AML-193 (cell line): ENCODE data around the gene TTLL3.

ENCODE experiments used
- DNase-seq, 2 experiments: peaks; one replicate each; lab custom pipeline; 2025; lab: John Stamatoyannopoulos, UW

TTLL3 gene

DNA sequence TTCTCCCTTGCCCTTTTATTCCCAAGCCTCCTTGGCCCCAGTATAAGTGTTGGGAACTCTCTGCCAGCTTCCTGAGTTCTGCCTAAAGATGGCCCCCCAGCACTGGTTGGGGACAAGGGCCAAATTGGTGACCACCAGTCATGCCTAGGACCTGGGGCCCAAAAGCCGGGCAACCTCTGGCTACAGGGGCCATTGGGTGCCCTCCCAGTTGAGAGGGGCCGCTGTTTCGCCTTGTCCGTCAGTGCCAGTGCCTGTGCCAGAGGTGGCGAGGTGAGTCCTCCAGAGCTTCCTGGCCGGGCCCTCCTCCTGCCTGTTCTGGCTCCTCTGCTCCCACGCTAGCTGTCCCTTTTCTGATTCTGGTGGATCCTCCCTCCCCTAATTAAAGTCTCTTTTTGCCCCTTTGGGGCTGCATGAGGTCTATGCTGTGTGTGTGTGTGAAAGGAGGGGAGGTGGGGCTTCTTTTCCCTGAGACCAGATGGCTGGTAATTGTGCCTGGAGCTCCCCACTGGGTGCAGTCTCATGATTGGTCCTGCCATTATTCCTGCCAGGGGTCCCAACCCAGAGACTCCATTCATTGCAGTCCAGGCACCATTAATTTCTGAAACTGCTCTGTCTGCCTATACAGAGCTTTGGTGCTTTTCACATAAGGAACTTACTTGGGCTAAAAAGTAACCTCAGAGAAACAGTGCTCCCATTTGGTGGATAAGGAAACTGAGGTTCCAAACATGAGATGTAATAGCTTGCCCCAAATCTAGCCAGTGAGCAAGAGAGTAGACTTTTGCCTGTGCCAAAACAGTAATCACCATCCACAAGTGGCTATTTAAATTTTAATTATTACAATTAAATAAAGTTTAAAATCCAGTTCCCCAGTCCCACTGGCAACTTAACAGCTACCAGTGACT is 3.1 kb upstream of the TTLL3 start:
- no peak for DNase-seq

DNA sequence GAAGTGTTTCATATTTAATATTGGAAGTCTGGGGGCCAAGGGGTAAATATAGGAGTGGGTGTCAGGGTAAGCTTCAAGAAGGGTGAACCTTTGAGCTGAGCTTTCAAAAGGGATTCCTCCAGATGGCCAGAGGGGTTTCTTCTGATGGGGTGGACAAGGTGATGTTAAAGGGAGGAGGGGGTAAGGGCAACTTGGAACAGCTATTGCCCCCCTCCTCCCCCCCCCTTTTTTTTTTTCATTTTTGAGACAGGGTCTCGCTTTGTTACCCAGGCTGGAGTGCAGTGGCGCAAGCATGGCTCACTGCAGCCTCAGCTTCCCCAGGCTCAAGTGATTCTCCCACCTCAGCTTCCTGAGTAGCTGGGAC is 2.1 kb upstream of the TTLL3 start:
- DNase-seq = no peak

DNA sequence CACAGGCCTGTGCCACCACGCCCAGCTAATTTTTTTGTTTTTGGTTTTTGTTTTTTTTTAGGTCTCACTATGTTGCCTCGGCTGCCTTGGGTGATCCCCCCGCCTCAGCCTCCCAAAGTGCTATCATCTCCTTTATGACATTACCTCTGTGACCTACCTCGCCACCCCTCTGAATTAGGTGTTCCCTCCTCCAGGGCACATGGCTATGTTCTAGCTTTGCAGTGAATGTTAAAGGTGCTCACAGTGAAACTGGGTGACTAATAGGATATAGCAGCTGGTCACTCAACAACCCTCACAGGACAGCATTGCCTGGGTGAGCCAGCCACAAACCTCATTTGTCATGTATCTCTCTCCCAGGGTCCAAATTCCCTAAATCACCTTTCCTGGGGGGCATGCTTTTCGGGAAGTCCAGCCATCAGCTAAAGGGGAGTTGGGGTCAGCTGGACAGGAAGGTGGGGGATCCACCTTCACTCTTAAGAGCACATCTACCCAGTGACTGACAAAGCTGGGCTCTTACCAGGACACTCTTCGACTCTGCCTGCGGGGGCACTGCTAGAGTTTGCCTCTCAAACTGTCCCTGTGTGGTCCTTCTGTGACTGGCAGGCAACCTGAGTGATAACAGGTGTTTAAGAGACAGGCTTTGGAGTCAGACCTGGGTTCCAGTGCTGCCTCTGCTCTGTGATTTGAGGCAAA is 1.6 kb upstream of the TTLL3 start:
- peak; percentile 53 to 70 for DNase-seq

DNA sequence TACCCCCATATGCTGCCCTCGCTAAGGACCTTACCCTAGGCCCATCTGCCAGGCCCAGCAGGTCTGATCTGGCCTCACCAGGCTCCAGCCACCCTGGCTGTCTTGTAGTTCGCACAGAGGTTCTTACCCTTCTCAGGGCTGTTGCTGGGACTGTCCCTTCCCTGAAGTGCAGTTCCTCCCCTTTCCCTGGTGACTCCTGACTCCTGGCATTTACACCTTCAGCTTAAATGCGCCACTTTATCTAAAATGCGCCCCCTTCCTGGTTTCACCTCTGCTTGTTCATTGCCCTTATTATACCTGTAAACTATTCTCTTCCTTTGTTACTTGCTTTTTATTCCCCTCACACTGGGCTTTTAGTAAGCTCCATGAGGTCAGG is 835 bp upstream of the TTLL3 start:
- no peak for DNase-seq

DNA sequence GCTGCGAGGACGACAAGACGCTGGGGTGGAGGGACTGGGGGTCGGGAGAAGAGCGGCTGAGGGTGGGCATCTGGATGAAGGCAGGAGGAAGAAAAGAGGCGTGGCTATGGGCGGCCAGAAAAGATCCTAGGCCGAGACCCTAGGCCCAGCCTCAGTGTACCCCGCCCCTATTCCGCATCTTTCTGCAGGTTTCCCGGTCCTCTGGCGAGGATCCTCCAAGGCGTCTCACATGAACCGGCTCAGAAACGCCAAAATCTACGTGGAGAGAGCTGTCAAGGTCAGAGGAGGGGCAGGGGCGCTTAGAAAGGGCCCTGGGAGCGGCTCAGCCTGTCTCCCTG is 340 bp downstream of the TTLL3 start:
- no peak for DNase-seq

DNA sequence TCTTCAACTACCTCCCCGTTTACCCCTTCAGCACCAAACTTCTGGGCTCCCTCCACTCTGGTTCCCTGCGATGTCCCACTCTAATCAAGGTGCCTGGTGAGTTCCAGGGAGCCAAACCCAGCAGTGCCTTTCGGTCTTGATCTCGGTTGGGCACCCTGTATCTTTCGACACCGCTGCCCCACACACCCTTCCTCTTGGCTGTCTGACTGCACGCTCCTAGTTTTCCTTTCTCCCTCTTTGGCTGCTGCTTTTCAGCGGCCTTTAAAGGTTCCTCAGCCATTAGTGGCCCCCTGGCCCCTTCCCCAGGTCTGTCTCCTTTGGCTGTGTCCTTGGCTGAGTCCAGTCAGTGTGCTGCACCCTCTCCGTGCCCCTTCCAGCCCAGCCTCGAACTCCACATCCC is 784 bp downstream of the TTLL3 start:
- DNase-seq = no peak

DNA sequence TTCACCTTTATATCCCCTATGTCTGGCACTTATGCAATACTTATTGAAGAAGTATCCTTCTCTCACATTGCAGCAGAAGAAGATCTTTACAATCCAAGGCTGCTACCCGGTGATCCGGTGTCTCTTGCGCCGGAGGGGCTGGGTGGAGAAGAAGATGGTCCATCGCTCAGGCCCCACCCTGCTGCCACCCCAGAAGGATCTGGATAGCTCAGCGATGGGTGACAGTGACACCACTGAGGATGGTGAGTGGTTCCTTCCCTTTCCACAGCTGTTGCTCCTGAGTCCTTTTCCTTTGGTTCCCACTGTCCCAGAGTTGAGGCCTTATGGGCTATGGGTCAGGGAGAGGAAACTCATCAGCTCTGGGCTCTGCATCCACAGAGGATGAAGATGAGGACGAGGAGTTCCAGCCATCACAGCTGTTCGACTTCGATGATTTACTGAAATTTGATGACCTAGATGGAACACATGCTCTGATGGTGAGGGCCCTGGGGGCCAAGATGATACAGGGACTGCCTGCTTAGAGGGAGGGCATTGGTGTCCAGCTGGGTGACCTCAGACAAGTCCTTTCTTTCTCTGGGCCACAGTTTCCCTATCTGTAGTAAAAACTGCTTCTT is 2.9 kb downstream of the TTLL3 start:
- no peak for DNase-seq

DNA sequence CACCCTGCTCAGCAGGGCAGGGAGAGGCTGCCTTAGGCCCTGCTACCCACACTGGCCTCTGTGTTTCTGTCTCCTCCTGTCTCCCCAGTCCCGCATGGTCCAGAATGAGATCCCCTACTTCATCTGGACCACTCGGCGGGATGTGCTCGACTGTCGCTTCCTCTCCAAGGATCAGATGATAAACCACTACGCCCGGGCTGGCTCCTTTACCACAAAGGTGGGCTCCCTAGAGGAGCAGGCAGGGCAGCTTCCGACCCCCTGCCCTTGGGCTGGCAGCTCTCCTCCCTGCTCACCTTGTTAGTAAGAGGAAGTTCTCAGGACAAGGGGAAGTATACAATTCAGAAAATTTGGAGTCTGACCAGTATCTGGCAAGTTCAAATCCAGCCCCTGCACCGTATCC is 5.9 kb downstream of the TTLL3 start:
- no peak for DNase-seq

DNA sequence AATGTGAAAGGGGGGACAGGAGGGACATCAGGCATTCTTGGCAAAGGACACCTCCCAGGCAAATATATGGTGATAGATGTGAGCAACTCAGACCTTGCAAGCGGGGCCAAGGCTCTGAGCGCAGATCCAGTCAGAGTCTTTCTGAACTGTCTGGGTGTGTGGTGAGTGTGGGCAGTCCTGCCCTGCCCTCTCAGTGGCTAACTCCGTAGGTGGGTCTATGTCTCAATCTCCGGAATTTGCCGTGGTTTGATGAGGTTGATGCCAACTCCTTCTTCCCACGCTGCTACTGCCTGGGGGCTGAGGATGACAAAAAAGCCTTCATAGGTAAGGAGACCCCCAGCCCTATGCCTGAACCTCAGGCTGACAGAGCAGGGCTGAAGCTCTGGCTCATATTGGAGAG is 7.4 kb downstream of the TTLL3 start:
- DNase-seq = no peak

DNA sequence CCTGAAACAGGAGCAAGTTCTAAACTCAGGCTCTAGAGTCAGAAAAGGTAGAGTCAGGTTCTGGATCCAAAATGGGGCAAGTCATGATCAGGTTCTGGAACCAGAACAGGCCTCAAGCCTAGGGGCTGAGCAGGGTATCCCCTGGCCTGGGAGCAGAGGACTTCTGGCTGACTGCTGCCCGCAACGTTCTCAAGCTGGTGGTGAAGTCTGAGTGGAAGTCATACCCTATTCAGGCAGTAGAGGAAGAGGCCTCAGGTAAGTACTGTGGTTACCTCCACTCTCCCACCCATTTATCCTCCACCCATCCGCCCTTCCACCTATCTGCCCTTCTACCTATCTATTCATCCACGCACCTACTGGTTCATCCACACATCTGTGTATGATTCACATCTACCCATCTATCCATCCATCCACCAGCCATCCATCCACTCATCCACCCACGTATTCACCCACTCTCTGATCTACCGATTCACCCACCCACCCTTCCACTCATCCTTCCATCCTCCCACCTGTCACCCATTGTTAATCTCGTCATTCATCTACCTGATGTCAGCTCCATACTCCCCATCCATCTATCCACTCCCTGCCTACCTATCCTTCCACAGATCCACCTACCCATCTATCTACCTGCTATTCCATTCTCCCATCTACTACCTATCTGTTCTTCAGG is 8.7 kb downstream of the TTLL3 start:
- DNase-seq = no peak

DNA sequence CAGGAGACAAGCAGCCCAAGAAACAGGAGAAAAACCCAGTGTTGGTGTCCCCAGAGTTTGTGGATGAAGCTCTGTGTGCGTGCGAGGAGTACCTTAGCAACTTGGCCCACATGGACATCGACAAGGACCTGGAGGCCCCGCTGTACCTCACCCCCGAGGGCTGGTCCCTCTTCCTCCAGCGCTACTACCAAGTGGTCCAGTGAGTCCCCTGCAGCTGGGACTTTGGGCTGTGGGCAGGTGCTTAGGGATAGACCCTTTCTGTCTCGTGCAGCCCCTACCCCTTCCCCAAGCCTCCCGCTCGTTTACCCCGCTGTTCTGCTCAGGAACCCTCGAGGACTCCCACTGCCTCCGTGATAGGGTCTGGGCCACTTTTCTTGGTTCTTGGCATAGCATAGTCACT is 10.5 kb downstream of the TTLL3 start:
- DNase-seq = no peak

DNA sequence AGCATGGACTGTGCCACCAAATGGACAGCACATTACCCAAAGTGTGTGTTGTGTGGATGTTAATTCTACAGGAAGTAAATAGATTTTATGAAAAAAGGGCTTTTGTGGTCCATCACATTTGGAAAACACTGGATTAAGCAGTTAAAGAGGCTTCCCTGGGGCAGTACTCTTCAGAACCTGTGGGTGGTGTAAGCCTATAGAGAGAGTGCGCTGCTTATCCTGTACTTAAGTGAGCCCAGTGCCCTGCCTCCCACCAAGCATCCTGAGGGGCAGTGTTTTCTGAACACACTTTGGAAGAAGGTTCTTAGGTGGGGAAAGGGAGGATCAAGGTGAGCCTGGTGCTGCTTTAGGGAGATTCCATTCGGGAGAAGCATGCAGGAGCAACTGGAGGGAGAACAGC is 10.9 kb downstream of the TTLL3 start:
- peak in 1 of 2 experiments; percentile 14 for DNase-seq

DNA sequence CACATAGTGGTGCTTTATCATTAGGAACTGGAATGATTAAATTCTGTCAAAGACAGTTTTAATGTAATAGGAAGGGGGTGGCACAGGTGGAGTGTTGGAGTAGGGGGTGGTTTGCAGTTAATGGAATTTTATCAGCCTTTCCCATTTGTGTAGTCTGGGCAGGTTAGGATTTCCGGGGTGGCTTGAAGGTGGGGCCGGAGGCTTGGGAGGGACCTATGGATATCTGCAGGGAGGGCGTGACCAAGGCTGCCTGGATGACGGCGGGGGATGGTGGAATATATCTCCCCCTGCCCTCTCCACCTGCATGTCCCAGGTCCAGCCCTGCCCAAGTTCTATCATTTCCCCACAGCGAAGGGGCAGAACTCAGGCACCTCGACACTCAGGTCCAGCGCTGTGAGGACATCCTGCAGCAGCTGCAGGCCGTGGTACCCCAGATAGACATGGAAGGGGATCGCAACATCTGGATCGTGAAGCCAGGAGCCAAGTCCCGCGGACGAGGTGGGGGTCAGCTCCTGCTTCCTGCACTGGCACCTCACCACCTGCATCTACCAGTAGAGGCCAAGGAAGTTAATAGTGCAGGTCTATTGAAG is 15.5 kb downstream of the TTLL3 start:
- DNase-seq = no peak

DNA sequence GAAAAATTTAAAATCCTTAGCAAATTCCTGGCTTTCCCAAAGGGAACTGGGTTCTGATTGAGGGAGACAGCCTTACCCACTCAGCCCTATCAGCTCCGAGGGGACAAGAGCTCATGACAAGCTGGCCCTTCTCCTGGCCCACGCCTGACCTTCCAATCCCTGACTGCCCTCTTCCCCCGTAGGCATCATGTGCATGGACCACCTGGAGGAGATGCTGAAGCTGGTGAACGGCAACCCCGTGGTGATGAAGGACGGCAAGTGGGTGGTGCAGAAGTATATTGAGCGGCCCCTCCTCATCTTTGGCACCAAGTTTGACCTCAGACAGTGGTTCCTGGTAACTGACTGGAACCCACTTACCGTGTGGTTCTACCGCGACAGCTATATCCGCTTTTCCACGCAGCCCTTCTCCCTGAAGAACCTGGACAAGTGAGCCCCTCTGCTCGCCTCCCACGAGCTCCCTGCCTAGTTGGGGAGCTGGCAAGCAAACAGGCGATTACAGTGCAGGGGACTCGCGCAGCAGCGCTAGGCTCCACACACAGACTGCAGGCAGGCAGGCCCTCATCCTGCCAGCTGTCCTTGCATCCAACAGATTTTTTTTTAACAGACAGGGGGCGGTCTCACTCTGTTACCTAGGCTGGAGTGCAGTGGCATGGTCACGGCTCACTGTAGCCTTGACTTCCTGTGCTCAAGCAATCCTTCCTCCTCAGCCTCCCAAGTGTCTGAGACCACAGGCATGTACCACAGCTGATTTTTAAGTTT is 16.9 kb downstream of the TTLL3 start:
- peak; percentile 25 to 62 for DNase-seq

DNA sequence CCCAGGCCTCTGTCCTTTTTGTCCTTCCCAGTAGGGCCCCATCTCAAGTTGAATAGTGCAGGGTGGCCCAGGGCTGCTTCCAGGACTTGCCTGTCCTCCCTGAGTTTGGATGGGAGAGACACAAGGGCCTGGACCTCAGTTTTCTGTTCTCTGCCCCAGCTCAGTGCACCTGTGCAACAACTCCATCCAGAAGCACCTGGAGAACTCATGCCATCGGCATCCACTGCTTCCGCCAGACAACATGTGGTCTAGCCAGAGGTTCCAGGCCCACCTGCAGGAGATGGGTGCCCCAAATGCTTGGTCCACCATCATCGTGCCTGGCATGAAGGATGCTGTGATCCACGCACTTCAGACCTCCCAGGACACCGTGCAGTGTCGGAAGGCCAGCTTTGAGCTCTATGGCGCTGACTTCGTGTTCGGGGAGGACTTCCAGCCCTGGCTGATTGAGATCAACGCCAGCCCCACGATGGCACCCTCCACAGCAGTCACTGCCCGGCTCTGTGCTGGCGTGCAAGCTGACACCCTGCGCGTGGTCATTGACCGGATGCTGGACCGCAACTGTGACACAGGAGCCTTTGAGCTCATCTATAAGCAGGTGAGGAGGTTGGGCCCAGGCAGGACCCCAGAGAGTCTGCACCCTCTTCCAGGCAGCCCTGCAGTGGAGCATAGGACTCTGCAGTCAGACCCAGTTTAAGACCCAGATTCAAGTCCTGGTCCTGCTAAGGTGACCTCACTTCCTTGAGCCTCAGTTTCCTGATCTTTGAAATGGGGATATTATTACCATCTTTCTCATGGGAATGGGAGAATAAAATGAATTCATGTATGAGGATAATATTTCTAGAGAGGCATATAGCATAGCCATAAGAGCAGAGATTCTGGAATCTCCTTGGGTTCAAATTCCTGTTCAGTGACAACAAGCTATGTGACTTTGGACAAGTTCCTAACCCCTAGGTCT is 19.0 kb downstream of the TTLL3 start:
- DNase-seq = no peak

DNA sequence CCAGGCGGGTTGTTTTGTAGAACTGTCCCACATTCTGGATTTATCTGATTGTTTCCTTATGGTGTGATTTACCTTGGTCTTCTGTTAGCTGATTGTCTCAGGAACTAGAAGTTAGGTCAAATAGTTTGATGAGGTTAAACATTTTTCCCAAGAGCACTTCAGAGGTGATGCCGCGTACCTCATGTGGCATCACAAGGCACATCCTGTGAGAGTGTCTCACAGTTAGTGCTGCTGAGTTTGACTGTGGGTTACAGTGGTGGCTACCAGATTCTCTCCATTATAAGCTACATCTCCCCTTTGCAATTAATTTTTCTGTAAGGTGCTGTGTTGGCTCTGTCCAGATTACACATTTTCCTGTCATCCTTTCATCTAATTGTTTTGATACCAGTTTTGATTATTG is 21.2 kb downstream of the TTLL3 start:
- DNase-seq = no peak

DNA sequence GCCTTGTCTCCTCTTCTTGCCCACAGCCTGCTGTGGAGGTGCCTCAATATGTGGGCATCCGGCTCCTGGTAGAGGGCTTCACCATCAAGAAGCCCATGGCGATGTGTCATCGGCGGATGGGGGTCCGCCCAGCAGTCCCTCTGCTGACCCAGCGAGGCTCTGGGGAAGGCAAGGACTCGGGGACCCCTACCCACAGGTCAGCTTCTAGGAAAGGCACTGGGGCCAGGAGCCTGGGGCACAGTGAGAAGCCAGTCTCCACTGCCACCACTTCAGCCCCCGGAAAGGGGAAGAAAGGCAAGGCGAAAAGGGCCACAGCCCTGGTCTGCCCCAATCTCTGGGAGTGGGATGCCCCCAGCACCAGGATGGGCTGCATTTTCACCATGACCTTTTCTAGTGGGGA is 23.0 kb downstream of the TTLL3 start:
- no peak for DNase-seq

DNA sequence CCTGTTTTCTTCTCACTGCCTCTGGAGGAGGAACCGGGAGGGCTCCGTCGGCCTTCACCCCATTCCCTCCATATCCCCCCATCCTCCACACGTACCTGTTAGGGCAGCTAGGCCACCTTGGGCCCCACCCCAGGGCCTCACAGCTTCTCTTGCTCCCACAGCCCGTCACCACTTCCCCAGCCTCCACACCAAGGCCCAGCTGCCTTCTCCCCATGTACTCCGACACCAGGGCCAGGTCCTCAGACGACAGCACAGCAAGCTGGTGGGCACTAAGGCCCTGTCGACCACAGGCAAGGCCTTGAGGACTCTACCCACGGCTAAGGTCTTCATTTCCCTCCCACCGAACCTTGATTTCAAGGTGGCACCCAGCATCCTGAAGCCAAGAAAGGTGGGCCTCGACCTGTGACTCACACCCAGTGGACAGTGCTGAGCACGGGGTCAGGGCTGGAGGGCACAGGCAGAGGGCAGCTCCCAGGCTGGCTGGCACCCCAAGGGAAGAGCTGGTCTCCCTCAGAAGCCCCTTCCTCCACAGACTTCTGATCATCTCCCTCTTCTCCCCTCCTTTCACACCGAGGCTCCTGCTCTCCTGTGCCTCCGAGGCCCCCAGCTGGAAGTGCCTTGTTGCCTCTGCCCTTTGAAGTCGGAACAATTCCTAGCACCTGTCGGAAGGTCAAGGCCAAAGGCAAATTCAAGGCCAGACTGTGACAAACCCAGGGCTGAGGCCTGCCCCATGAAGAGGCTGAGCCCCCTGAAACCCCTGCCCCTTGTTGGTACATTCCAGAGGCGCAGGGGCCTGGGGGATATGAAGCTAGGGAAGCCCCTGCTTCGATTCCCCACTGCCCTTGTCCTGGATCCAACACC is 24.7 kb downstream of the TTLL3 start:
- DNase-seq = no peak
